IgD-negative memory B cell (primary cell): ENCODE results near the gene LGALS7B. TPM values are rescaled to one million over a fixed set of nuclear protein-coding genes. Genes with fewer than 3 reads are reported as not detected.
A peak's percentile ranks its signal among the peaks of the same experiment; 100 is the strongest.
"Not testable (repeated sequence)": the region's sequence is repeated elsewhere in the genome, so short reads cannot be mapped to it uniquely, and the experiment has no call there.

Experiments
- H3K27ac Mint-ChIP-seq, 3 donors: one replicate each; pipeline ENCODE4 v1.8.0; 2020 to 2022; ENCODE audit warnings: mild to moderate bottlenecking in 3 of 3, mixed read lengths in 3 of 3, moderate library complexity in 1 of 3
- H3K27me3 Mint-ChIP-seq: one replicate; pipeline ENCODE4 v1.8.0; 2021; ENCODE audit warnings: mixed read lengths
- H3K36me3 Mint-ChIP-seq: one replicate; pipeline ENCODE4 v1.8.0; 2020; ENCODE audit warnings: mild to moderate bottlenecking, mixed read lengths
- H3K4me1 Mint-ChIP-seq, 3 donors: one replicate each; pipeline ENCODE4 v1.8.0; 2020 to 2022; ENCODE audit warnings: mixed read lengths in 3 of 3, mild to moderate bottlenecking in 1 of 3
- H3K4me3 Mint-ChIP-seq, 4 donors: one replicate each; pipeline ENCODE4 v1.8.0; 2020 to 2022; ENCODE audit warnings: mild to moderate bottlenecking in 4 of 4, mixed read lengths in 4 of 4, moderate library complexity in 3 of 4
- H3K9me3 Mint-ChIP-seq, 3 donors: one replicate each; pipeline ENCODE4 v1.8.0; 2020 to 2021; ENCODE audit warnings: mixed read lengths in 3 of 3, mild to moderate bottlenecking in 1 of 3
- polyA plus RNA-seq: library from polyadenylated mRNA; unstranded; fragments of 300-500 nt; fragmentation: Illumina TruSeq; gene quantifications from one replicate; pipeline ENCODE4 v1.2.3, GENCODE V29; 2021

The LGALS7B gene
- not detected for polyA plus RNA-seq

DNA sequence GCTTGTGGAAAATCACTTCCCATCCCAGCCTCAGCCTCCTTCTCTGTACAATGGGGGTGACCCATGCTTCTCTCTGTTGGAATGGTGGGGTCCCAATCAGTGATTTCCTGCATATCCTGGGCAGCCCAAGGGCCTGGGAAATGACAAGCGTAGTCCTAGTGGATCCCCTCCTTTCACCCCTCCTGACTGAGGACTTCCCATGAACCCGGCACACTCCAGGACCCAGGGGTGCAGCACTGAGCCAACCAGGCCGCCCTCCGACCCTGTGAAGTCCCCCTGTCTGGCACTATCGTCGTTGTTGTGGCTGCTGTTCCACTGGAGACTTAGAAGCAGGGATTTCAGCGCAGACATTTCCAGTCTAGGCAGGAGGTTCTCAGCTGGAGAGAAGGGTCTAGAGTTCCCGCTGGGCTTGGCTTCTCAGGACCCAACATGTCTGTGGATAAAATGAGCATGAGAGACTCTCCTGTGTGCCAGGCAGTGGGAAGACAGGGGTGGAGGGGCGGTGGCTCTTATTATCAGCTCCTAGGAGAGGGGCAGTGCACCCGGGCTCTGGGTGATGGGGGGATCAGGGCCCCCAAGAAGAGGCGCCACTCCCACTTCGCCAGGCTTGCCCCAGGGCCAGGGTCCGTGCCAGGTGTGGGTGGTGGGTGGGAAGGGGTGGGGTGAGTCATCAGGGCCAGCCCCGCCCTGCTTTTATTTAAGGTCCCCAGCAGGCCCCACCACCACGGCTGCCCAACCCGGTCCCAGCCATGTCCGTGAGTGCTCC, at the start of gene LGALS7B:
Gene LGALS7B, plus strand, starts transcription at position 723 of the 766 bp plus-strand sequence. Its CDS starts 27 bp downstream, at position 750.
- Mint-ChIP-seq H3K27me3 (no peaks in the 10 kb centered on the region), H3K36me3 (no peaks in the 10 kb centered on the region), H3K4me1 (peaks cover 0 to 6% (median 0%) of the 10 kb centered on the region in 3 donors), H3K9me3 (no peaks in the 10 kb centered on the region), H3K27ac (no peak within 1 kb of the TSS), H3K4me3 (peak within 1 kb of the TSS in 1 of 4 donors; percentile 40)

DNA sequence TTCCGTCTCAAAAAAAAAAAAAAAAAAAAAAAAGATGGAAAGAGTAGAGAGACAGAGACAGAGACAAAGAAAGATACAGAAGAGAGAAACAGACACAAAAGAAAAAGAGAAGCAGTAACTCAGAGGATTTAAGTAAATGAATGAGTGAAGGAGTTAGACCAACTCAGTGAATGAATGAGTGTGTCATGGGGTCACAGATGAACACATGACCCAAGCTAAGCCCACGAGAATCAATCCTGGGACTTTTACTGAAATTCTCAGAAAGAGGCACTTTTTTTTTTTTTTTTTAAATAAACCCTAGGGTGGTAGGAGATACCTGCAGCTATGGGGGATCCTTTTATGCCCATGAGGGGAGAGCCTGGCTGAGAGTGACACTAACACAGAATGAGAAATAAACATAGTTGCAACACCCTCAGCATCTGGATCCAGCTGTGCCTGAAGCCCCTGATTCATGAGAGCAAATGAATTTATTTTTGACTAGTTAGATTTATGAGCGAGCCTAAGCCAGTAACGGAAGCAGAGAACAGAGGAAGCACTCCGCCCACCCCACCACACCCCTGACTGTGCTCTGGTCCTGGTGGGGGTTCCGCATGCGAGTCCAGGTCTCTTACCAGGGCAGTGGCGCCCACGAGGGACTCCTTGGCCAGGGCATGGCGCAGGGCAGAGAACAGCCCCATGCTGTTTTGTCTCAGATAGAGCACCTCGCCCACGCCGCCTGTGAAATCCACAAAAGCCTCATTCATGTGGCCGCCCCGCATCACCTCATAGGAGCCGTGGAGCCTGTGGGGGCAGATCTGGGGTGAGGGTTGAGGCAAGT, 49.4 kb upstream of the LGALS7B start:
- Mint-ChIP-seq H3K27ac (peak overlapping the region in 1 of 3 donors; percentile 18), H3K4me1 (peaks cover 6 to 14% (median 9%) of the 10 kb centered on the region in 3 donors), H3K36me3 (no peaks in the 10 kb centered on the region), H3K4me3 (peak overlapping the region in 1 of 4 donors; percentile 78), H3K27me3 (no peaks in the 10 kb centered on the region), H3K9me3 (no peaks in the 10 kb centered on the region)

DNA sequence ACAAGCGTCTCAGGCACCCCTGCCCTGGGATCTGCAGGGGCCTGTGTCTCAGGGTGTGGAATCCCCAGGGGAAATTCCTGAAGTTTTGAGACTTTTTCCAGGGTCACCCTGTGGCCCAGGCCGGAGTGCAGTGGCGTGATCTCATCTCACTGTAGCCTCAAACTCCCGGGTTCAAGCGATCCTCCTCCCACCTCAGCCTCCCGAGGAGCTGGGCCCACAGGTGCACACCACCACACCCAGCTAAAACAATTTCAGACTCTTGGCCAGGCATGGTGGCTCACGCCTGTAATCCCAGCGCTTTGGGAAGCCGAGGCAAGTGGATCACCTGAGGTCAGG, 48.8 kb upstream of the LGALS7B start:
- no peaks in the 10 kb centered on the region for H3K36me3 Mint-ChIP-seq
- no peak overlapping the region for H3K4me3 Mint-ChIP-seq
- peak overlapping the region in 2 of 3 donors; percentile 18 to 39 for H3K27ac Mint-ChIP-seq
- no peaks in the 10 kb centered on the region for H3K27me3 Mint-ChIP-seq
- H3K9me3 Mint-ChIP-seq = no peaks in the 10 kb centered on the region
- peaks cover 6 to 14% (median 9%) of the 10 kb centered on the region in 3 donors for H3K4me1 Mint-ChIP-seq

DNA sequence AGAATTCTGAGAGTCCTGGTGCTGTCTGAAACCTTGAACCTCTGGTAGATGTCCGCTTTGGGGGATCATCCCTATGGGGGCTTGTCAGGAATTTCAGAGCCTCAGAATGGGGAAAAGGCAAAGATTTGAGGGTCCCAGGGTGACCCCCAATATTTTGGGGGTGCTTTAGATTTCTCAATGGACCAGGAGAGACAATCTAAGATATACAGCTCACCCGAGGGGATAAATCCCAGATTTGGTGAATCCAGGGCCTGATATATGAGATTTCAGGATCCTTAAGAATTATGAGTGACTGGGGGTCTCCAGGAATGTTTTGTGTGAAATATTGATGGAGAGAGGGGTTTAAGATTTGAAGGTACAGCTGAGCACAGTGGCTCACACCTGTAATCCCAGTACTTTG, 48.1 kb upstream of the LGALS7B start:
- Mint-ChIP-seq H3K4me1 (peaks cover 6 to 14% (median 9%) of the 10 kb centered on the region in 3 donors), H3K27ac (no peak overlapping the region), H3K36me3 (no peaks in the 10 kb centered on the region), H3K9me3 (no peaks in the 10 kb centered on the region), H3K27me3 (no peaks in the 10 kb centered on the region), H3K4me3 (no peak overlapping the region)

DNA sequence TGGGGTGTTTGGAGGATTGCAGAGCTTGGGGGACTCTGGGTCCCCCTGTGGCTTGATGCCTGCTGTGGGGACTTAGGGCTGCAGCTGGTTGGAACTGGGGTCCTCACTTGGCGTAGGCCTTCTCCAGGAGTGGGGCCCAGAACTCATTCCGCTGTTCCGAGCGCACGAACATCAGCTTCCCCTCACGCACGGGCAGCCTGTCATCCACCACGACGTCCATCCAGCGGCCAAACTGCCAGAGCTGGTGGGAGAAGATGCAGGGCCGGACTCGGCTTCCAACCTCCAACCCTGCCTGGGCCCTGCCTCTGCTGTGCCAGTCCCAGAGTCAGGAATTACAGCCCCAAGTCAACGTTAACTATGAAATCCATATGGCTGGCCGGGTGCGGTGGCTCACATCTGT, 47.3 kb upstream of the LGALS7B start:
- Mint-ChIP-seq H3K27me3 (no peaks in the 10 kb centered on the region), H3K36me3 (no peaks in the 10 kb centered on the region), H3K4me3 (no peak overlapping the region), H3K27ac (no peak overlapping the region), H3K9me3 (no peaks in the 10 kb centered on the region), H3K4me1 (peaks cover 6 to 14% (median 9%) of the 10 kb centered on the region in 3 donors)

DNA sequence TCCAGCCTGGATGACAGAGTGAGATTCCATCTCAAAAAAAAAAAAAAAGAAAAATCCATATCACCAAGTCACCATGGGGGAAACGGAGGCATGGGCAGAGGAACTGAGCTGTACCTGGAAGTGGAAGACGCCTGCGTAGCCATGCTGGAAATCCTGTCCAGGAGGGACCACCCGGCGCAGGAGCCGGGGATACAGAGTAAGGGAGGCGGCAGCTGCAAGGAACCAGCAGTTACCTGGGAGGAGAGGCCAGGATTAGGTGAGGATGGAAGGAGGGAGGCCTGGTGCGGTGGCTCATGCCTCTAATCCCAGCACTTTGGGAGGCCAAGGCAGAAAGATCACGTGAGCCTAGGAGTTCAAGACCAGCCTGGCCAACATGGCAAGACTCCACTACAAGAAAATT, 46.7 kb upstream of the LGALS7B start:
- Mint-ChIP-seq H3K4me3 (no peak overlapping the region), H3K27ac (no peak overlapping the region), H3K9me3 (no peaks in the 10 kb centered on the region), H3K27me3 (no peaks in the 10 kb centered on the region), H3K36me3 (no peaks in the 10 kb centered on the region), H3K4me1 (peaks cover 6 to 14% (median 9%) of the 10 kb centered on the region in 3 donors)

DNA sequence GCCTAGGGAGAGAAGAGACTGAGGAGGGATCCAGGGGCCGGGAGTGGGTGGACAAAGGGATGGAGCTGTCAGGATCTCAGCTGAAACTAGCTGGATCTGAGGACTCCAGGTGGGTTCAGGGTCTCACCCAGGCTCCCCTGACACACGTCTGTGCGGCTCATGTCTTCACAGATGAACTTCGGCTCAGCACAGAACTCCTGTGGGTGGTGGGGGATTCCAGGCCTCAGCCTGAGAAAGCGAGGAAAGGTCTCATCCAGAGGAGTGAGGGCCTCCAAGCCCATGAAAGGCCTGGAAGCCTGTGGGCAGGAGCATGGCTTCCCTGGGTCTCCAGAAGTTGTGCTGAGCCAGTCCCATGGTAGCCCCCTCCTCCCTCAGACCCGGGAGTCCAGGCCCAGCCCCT, 46.1 kb upstream of the LGALS7B start:
- H3K27ac Mint-ChIP-seq = no peak overlapping the region
- H3K9me3 Mint-ChIP-seq = no peaks in the 10 kb centered on the region
- H3K4me1 Mint-ChIP-seq = peaks cover 2 to 10% (median 5%) of the 10 kb centered on the region in 3 donors
- H3K4me3 Mint-ChIP-seq = no peak overlapping the region
- no peaks in the 10 kb centered on the region for H3K36me3 Mint-ChIP-seq
- H3K27me3 Mint-ChIP-seq = no peaks in the 10 kb centered on the region

DNA sequence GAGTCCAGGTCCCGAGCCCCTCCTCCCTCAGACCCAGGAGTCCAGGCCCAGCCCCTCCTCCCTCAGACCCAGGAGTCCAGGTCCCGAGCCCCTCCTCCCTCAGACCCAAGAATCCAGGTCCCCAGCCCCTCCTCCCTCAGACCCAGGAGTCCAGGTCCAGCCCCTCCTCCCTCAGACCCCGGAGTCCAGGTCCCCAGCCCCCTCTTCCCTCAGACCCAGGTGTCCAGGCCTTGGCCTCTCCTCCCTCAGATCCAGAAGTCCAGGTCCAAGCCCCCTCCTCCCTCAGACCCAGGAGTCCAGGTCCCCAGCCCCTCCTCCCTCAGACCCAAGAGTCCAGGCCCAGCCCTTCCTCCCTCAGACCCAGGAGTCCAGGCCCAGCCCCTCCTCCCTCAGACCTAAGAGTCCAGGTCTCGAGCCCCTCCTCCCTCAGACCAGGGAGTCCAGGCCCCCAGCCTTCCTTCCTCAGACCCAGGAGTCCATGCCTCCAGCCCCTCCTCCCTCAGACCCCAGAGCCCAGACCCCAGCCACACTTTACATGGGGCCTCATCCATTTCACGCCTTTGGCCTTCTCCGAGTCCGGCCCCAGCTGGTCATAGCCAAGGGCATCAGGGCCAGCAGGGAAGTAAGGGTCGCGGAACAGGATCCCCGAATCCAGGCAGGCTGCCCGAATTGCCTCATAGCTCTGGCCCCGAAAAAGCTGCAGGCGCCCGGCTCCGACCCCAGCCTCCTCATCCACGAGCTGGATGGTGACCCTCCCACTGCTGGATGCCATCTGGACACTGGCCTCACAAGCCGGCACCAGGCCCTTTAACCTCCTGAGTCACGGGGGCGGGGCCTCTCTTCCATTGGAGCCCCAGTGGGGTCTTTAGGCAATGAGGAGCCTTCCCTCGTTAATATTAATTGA, 45.4 kb upstream of the LGALS7B start:
- Mint-ChIP-seq H3K4me3 (no peak overlapping the region), H3K27ac (peak overlapping the region in 1 of 3 donors; percentile 31)

DNA sequence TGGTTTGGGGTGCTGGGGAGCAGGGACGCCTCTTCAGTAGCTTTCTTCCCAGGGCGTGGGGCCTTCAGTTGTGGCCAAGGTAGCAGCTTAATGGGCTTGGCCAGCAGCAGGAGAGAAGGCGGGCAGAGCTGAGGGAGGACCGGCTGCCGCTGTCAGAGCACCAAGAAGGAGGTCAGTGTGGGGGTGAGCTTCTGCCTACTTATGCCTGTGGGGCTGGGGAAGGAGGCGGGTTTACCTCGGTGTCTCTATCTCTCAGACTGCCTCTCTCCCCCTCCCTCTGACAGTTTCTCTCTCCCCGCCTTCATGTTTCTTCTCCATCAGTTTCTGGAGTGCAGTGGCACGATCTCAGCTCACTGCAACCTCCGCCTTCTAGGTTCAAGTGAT, 44.7 kb upstream of the LGALS7B start, which contains the start of gene CAPN12:
Gene CAPN12, minus strand, starts transcription at position 177 of the 384 bp plus-strand sequence. CDS start 309 bp downstream, outside the sequence.
- Mint-ChIP-seq H3K36me3 (no peaks in the 10 kb centered on the region), H3K9me3 (no peaks in the 10 kb centered on the region), H3K4me1 (peaks cover 0 to 7% (median 3%) of the 10 kb centered on the region in 3 donors), H3K27me3 (no peaks in the 10 kb centered on the region), H3K4me3 (no peak within 1 kb of the TSS), H3K27ac (peak within 1 kb of the TSS in 1 of 3 donors; percentile 31)

More for the DNA sequence above, 45.4 kb upstream of the LGALS7B start:
- Mint-ChIP-seq H3K36me3 (no peaks in the 10 kb centered on the region), H3K9me3 (no peaks in the 10 kb centered on the region), H3K27me3 (no peaks in the 10 kb centered on the region), H3K4me1 (peaks cover 0 to 8% (median 3%) of the 10 kb centered on the region in 3 donors)

DNA sequence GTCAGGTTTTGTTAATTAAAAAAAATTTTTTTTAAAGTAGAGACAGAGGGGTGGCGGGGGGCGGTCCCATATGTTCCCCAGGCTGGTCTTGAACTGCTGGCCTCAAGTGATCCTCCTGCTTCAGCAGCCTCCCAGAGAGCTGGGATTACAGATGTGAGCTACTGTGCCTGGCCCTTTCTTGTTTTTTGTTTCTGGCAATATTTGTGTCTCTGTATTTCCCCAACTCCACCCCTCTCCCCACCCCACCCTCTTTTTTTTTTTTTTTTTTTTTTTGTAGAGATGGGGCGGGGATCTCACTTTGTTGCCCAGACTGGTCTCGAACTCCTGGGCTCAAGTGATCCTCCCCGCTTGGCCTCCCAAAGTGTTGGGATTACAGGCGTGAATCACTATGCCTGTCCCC, 44.1 kb upstream of the LGALS7B start:
- no peaks in the 10 kb centered on the region for H3K9me3 Mint-ChIP-seq
- H3K27me3 Mint-ChIP-seq = no peaks in the 10 kb centered on the region
- H3K27ac Mint-ChIP-seq = no peak overlapping the region
- no peaks in the 10 kb centered on the region for H3K36me3 Mint-ChIP-seq
- H3K4me3 Mint-ChIP-seq = no peak overlapping the region
- peaks cover 0 to 3% (median 0%) of the 10 kb centered on the region in 3 donors for H3K4me1 Mint-ChIP-seq

DNA sequence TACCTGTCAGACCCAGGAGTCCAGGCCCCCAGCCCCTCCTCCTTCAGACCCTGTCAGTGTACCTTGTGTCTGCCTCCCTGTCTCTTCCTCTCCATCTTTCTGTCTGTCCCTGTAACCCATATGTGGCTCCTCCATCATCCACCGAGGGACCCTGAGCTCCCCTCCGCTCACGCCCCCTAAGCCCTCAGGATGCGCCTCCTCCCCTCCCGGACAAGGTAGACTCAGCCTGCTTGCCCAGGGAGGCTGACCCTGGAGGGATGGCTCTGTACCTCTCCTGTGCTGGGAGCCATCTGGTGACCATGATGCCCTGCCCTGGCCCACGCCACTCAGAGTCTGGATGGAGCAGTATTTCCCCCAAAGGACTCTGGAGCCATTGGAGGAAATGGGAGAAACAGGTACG, 43.7 kb upstream of the LGALS7B start:
- no peaks in the 10 kb centered on the region for H3K9me3 Mint-ChIP-seq
- no peak overlapping the region for H3K4me3 Mint-ChIP-seq
- H3K27me3 Mint-ChIP-seq = no peaks in the 10 kb centered on the region
- H3K27ac Mint-ChIP-seq = no peak overlapping the region
- H3K36me3 Mint-ChIP-seq = no peaks in the 10 kb centered on the region
- H3K4me1 Mint-ChIP-seq = peaks cover 0 to 3% (median 0%) of the 10 kb centered on the region in 3 donors

DNA sequence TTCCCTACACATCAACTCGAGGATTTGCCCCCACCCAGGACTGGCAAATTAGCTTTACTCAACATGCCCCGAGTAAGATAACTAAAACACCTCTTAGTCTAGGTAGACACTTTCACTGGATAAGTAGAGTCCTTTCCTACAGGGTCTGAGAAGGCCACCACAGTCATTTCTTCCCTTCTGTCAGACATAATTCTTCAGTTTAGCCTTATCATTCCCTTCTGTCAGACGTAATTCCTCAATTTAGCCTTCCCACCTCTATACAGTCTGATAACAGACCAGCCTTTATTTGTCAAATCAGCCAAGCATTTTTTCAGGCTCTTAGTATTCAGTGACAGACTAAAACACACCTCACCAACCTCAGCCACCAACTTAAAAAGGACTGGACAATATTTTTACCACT, 35.2 kb upstream of the LGALS7B start:
- H3K9me3 Mint-ChIP-seq, H3K4me1 Mint-ChIP-seq, H3K4me3 Mint-ChIP-seq, H3K36me3 Mint-ChIP-seq, H3K27ac Mint-ChIP-seq, H3K27me3 Mint-ChIP-seq: not testable (repeated sequence)

DNA sequence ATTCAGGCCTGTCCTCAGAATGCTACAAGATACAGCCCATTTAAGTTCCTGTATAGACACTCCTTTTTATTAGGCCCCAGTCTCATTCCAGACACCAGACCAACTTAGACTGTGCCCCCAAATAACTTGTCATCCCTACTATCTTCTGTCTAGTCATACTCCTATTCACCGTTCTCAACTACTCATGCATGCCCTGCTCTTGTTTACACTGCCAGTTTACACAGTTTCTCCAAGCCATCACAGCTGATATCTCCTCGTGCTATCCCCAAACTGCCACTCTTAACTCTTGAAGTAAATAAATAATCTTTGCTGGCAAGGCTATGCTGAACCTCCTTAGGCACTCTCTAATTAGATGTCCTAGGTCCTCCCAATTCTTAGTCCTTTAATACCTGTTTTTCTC, 34.8 kb upstream of the LGALS7B start:
- H3K36me3 Mint-ChIP-seq, H3K27me3 Mint-ChIP-seq, H3K4me3 Mint-ChIP-seq, H3K4me1 Mint-ChIP-seq, H3K27ac Mint-ChIP-seq, H3K9me3 Mint-ChIP-seq: not testable (repeated sequence)

DNA sequence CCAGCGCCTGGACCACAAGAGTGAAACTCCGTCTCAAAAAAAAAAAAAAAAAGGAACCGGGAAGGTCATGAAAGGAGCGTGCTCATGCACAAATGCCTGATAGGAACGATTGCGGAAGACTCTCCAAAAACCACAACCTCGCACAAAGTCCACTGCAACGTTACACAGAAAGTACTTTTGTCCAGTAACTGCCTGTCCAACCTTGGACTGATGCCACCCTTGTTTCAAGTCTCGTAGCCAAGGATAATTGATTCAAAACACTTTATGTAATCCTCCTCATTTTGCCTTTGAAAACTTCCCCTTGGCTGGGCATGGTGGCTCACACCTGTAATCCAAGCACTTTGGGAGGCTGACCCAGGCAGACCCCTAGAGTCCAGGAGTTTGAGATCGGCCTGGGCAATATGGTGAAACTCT, 29.4 kb upstream of the LGALS7B start:
- Mint-ChIP-seq H3K4me1 (peaks cover 4 to 7% (median 4%) of the 10 kb centered on the region in 3 donors), H3K27ac (no peak overlapping the region), H3K9me3 (no peaks in the 10 kb centered on the region), H3K36me3 (no peaks in the 10 kb centered on the region), H3K4me3 (no peak overlapping the region), H3K27me3 (peaks cover 1% of the 10 kb centered on the region)
